Measurements from ENCODE around the gene PCBP3.

PCBP3 gene

DNA sequence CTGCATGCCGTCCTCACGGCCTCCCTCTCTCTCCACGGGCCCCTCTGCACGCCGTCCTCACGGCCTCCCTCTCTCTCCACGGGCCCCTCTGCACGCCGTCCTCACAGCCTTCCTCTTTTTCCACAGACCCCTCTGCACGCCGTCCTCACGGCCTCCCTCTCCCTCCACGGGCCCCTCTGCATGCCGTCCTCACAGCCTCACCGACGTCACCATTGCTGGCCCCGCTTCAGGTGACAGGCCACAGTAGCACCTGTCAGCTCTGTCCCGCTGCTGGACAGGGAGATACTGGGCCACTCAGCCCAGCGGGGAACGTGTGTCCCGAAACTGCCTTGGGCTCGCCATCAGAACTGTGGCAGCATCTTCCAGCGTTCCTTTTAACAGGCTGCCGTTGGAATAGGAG is 255.3 kb downstream of the PCBP3 start:
- no peak overlapping the region for H3K27ac Mint-ChIP-seq
- peaks cover 9% of the 10 kb centered on the region for H3K4me1 Mint-ChIP-seq
- H3K27me3 Mint-ChIP-seq = no peaks in the 10 kb centered on the region
- H3K36me3 Mint-ChIP-seq = peaks cover 2% of the 10 kb centered on the region
- H3K4me3 Mint-ChIP-seq = no peak overlapping the region
- H3K9me3 Mint-ChIP-seq = no peaks in the 10 kb centered on the region

DNA sequence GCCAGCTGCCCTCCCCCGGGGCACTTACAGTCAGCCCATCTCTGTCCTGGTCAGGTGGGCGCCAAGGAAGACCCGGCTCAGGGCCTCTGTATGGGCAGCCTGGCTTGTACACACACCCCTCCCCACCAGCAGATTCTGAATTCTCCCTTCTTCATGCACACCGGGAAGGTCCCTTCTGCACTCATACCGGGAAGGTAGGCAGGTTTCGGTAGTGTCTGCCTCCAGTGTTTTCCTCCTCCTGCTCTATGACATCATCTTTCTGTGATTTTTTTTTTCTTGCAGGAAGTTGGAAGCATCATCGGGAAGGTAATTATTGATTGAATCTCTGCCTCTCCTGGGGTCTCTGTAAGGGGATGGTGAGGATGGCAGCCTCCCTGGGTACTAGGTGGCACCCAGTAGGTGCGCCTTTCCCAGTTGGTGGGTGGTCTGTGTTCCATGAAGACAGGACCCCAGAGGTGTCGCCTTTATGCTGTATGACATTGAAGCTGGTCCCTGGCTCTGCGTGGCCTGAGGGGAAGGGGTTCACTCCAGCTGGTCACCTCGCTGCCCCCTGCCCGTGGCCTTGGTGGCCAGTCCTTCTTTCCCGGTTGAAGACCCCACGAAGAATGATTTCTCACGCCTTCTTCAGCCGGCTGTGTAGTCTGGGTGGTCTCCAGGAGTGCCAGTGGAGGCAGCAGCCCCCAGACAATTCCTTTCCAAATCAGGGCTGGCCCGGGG is 255.9 kb downstream of the PCBP3 start:
- H3K4me3 Mint-ChIP-seq = no peak overlapping the region

DNA sequence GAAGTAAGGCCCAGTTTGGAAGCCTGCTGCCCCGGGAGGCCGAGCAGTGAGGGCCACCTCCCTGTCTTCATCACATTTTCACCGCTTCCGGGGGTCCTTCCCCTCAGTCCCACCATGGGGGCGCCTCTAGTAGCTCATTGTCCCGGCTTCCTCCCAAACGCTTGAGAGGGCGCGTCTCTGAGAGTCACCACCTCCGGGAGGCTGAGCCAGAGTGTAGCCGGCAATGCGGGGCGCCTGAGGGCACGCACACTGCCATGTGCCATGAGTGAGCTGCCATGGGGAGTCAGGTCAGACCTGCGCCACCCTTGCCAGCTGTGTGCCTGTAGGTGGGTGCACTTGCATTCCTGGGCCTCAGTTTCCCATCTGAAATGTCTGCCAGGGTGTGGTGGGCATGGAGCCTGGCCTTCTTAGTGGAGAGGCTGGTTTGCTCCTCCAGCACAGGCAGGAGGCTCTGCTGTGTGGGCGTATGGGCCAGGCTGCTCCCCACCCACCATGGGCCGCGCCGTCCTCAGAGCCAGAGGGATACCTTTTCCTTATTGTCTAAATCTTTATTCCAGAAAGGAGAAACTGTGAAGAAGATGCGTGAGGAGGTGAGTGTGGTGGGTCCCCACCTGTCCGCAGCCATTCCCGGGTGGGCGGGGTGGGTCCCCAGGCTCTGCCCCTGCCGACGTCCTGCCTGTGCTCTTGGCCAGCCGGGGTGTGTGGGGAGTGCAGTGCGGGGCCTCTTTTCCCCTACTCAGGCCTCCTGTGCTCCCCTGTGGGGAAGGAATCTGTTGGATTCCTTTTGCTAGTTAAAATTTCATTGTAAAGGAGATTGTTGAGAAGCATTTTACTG is 256.7 kb downstream of the PCBP3 start:
- Mint-ChIP-seq H3K36me3 (peaks cover 2% of the 10 kb centered on the region), H3K4me3 (no peak overlapping the region), H3K27me3 (no peaks in the 10 kb centered on the region), H3K27ac (no peak overlapping the region), H3K9me3 (no peaks in the 10 kb centered on the region), H3K4me1 (peaks cover 3% of the 10 kb centered on the region)

More for the DNA sequence above, 255.9 kb downstream of the PCBP3 start:
- Mint-ChIP-seq H3K27ac (no peak overlapping the region), H3K27me3 (no peaks in the 10 kb centered on the region), H3K9me3 (no peaks in the 10 kb centered on the region), H3K36me3 (peaks cover 2% of the 10 kb centered on the region), H3K4me1 (peaks cover 5% of the 10 kb centered on the region)

DNA sequence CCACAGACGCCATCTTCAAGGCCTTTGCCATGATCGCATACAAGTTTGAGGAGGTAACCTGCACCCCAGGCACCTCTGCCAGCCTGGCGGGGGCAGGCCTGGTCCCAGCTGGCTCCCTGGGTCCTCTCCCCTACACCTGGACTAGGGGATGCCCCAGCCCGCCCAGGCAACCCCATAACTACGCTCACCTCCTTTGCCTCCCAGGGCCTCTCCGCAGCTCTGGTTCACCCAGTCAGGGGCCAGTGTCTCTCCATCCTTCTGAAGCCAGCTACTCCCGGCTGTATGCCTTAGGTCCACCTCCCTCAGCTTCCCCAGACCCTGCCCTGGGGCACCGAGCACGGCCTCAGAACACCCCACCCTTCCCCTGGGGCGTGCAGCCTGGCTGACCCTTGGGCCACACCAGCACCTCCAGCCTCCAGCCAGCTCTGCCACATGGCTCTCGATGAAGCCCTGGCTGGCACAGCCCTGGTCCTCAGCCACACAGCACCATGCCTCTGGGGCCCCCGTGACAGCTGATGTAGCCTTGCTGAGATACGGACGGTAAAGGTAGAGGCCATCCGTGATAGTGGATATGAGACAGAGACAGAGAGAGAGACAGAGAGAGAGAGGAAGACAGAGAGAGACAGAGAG is 257.7 kb downstream of the PCBP3 start:
- peaks cover 3% of the 10 kb centered on the region for H3K4me1 Mint-ChIP-seq
- H3K27ac Mint-ChIP-seq = no peak overlapping the region
- no peaks in the 10 kb centered on the region for H3K9me3 Mint-ChIP-seq
- no peak overlapping the region for H3K4me3 Mint-ChIP-seq
- H3K36me3 Mint-ChIP-seq = peaks cover 2% of the 10 kb centered on the region
- H3K27me3 Mint-ChIP-seq = no peaks in the 10 kb centered on the region

DNA sequence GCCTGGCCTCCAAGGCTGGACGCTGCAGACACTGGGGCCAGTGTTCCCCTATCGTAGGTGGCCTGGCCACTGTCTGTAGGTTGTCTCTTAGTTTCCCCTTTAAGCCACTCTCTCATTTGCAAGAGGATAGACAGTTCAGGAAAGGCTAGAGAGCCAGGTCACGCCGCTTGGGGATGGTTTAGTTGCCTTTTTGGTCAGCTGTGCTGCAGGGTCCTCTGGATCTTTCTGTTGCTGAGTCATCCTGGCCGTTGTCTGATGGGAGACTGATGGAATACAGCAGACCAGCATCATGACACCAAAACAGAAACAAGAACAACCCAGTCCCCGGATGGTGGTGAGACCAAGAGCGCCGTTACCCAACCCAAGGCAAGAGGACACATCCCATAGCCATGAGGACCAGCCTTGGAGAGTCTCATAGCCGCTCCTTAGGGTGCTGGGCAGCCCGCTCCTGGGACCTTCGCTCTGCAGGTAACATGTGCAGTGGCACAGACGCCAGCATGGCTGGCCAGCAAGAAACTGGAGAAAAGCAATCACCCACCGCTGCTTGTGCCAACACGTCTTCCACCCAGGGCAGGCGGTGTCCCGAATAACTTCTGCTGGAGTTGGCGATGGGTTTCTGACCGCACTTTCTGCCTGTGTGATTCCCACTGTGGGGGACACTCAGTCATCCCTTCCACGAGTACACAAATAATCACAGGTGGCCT is 258.9 kb downstream of the PCBP3 start:
- H3K4me3 Mint-ChIP-seq = no peak overlapping the region
- H3K27me3 Mint-ChIP-seq = no peaks in the 10 kb centered on the region
- no peaks in the 10 kb centered on the region for H3K9me3 Mint-ChIP-seq
- peaks cover 3% of the 10 kb centered on the region for H3K4me1 Mint-ChIP-seq
- H3K27ac Mint-ChIP-seq = no peak overlapping the region
- peaks cover 2% of the 10 kb centered on the region for H3K36me3 Mint-ChIP-seq

DNA sequence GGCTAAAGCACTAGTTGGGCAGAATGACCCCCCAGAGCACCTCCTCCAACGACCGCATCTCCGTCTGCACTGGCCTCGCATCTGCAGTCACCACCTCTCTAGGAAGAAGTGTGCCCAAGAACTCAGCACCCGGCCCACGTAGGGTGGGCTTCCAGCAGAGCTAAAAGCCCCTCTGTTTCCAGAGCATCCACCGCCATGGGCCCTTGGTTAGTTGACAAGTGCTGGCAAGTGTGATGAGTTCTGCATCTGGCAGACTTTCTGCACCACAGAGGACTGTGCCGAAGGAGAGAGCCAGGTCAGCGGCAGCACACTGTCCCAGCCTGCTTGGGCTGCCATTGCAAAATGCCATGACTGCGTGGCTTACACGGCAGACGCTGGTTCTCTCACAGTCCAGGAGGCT is 261.7 kb downstream of the PCBP3 start:
- no peak overlapping the region for H3K4me3 Mint-ChIP-seq
- H3K27me3 Mint-ChIP-seq = no peaks in the 10 kb centered on the region
- H3K27ac Mint-ChIP-seq = no peak overlapping the region
- H3K9me3 Mint-ChIP-seq = no peaks in the 10 kb centered on the region
- H3K4me1 Mint-ChIP-seq = peaks cover 3% of the 10 kb centered on the region
- peaks cover 2% of the 10 kb centered on the region for H3K36me3 Mint-ChIP-seq

DNA sequence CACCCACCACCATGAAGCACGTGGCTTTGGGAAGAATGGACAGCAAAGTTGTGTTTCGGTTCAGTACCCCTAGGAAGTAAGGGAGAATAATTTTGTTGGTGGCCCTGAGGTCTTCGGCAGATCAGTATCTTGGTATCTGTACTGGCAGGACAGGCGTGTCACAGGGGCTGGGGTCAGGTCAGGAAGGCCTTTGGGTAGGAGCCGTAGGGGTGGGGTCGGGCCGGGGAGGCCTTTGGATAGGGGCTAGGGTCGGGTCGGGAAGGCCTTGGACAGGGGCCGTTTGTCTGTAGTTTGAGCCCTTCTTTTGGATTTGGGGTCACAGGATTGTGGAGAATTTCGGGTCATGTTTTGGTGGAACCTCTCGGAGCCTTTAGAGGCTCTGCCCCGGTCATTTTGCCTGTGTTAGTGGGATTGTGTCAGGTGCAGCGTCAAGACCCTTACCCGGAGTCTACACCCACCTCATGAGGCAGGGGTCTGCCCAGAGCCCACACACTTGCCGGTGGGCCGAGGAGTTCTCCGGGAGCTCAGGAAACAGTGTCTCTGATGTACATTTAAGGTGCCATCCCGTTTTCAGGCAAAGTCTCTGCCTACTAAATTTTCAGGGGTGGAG is 262.8 kb downstream of the PCBP3 start:
- Mint-ChIP-seq H3K27ac (peak overlapping the region; percentile 59), H3K9me3 (no peaks in the 10 kb centered on the region), H3K4me1 (peaks cover 3% of the 10 kb centered on the region), H3K27me3 (no peaks in the 10 kb centered on the region), H3K4me3 (no peak overlapping the region), H3K36me3 (peaks cover 2% of the 10 kb centered on the region)

DNA sequence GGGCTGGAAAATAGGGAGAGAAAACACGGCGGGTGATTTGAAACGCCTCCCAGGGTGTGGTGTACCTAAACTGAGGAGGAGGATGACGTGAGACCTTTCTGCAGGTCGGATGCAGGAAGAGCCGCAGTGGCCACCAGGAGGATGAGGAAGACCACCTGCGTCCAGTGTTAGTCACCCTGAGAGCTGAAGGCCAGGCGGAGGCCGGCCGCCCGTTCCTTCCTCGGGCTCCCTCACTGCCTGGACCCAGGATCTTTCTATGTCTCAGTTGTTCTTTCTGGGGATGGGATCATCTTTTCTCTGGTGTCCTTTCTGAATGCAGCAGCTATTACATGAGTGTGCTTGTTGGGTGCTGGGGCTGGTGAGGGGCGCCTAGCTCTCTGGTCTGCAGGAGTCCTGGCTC is 263.3 kb downstream of the PCBP3 start:
- H3K4me1 Mint-ChIP-seq = peaks cover 3% of the 10 kb centered on the region
- no peak overlapping the region for H3K4me3 Mint-ChIP-seq
- no peaks in the 10 kb centered on the region for H3K36me3 Mint-ChIP-seq
- H3K27me3 Mint-ChIP-seq = no peaks in the 10 kb centered on the region
- H3K27ac Mint-ChIP-seq = no peak overlapping the region
- no peaks in the 10 kb centered on the region for H3K9me3 Mint-ChIP-seq

DNA sequence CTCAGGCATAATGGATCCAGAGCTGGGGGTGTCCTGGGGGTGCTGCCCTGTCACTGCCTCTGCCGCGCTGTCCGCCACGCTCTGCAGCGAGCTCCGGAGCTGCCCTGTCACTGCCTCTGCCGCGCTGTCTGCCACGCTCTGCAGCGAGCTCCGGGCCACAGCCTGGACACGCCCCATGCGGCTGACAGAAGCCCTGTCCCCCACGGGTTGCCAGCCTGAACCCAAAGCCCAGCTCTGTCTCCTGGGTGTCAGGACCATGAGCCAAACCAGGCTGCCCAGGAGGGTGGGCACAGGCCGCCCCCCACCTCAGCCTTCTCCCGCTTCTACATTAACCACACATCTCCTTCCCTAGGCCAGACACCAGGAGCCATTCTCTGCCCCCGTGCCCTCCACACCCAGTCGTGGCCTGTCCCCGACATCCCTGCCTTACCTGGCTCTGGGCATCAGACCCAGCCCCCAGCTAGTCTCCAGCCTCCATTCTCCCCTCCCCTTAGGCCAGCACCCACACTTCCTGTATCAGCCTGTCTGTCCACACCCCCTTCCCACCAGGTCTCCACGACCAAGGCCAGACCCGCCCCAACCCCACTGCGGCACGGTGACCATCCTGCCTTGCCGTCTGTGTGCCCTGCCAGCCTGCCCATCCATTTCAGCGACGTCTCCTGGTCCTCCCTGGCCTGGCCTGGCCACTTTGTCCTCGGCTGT is 265.2 kb downstream of the PCBP3 start:
- H3K27me3 Mint-ChIP-seq = no peaks in the 10 kb centered on the region
- H3K4me1 Mint-ChIP-seq = no peaks in the 10 kb centered on the region
- H3K9me3 Mint-ChIP-seq = no peaks in the 10 kb centered on the region
- H3K4me3 Mint-ChIP-seq = no peak overlapping the region
- H3K36me3 Mint-ChIP-seq = no peaks in the 10 kb centered on the region
- H3K27ac Mint-ChIP-seq = no peak overlapping the region

DNA sequence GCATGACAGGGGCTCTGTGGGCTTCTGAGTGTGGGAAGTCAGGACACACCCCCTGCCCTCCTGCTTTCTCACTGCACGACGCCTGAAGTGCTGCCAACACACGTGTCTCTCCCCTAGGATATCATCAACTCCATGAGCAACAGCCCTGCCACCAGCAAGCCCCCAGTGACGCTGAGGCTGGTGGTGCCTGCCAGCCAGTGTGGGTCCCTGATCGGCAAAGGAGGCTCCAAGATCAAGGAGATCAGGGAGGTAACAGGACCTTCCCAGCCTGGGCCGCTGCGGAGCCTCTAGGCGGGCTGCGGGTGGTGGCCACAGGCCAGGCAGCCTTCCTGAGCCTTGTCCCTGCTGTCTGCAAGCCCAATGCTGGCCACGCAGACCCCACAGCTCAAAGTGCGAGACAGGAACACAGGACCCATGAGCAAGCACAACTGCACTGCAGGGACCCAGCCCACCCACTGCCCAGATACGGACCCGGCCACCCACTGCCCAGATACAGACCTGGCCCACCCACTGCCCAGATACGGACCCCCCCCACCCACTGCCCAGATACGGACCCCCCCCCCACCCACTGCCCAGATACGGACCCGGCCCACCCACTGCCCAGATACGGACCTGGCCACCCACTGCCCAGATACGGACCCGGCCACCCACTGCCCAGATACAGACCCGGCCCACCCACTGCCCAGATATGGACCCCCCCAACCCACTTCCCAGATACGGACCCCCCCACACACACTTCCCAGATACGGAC is 265.9 kb downstream of the PCBP3 start:
- Mint-ChIP-seq H3K4me3 (no peak overlapping the region), H3K27ac (no peak overlapping the region), H3K9me3 (no peaks in the 10 kb centered on the region), H3K4me1 (no peaks in the 10 kb centered on the region), H3K36me3 (no peaks in the 10 kb centered on the region), H3K27me3 (no peaks in the 10 kb centered on the region)

DNA sequence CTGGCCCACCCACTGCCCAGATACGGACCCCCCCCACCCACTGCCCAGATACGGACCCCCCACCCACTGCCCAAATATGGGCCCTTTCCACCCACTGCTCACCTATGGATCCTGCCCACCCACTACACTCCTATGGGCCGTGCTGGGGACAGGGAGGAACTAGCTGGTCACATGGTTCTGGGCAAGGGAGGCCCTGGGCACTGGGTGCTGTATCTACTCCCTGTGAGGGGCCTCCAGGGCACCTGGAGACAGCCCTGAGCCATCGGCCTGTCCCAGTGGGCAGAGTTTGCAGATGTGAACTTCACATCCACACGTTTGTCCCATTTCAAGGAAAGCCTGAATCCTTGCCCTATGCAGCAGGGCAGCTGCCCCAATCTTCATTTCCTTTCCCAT is 266.6 kb downstream of the PCBP3 start:
- Mint-ChIP-seq H3K27ac (no peak overlapping the region), H3K4me1 (peaks cover 7% of the 10 kb centered on the region), H3K36me3 (no peaks in the 10 kb centered on the region), H3K27me3 (no peaks in the 10 kb centered on the region), H3K9me3 (no peaks in the 10 kb centered on the region), H3K4me3 (no peak overlapping the region)

DNA sequence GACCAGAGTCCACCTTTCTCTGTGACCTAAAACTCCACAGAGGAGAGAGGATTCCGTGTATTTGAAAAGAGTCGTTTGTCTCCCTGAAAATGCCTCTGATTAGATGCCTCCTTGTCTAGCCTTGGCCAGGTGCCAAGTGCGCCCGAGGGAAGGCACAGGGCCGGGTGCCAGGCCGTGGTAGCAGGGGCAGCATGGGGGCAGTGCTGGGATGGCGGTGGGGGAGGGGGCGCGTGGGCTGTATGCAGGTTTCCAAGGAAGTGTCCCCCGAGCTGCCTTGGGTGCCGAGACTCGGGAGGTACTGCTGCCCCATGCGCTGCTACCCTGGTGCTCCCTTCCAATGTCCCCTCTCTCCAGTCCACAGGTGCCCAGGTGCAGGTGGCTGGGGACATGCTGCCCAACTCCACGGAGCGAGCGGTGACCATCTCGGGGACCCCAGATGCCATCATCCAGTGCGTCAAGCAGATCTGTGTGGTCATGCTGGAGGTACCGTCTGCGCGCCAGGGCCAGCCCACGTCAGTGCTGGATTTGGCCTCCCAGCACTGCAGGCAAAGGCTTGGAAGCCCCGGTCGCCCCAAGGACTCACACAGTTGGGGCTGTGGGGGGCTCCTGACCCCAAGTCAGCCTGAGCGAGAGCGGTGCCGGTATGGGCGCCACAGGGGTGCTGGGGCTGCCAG is 267.2 kb downstream of the PCBP3 start:
- Mint-ChIP-seq H3K27me3 (no peaks in the 10 kb centered on the region), H3K36me3 (no peaks in the 10 kb centered on the region), H3K27ac (no peak overlapping the region), H3K4me3 (no peak overlapping the region), H3K4me1 (peaks cover 12% of the 10 kb centered on the region), H3K9me3 (no peaks in the 10 kb centered on the region)

DNA sequence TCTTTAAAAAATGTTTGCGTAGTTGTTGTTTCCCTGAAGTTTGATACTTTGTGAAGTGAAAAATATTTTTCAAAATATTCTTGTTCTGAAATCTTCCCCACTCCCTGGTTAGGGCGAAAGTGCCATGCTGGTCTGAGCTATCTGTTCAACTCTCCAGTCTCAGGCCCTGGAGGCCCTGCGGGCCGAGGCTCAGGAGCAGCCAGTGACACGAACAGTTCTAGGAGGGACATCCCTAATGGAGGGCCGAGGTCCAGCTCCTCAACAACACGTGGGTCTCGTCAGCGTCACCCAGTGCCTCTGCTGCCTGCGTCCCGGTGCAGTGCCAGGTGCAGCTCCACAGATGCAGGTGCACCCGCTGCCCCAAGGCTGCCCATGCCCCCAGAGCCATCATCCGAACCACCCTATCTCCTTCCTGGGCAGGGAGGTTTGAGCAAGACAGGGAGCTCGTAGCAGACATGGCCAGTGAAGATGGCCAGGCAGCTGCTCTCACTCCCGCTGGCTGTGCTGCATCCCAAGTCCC is 268.3 kb downstream of the PCBP3 start:
- H3K27me3 Mint-ChIP-seq = no peaks in the 10 kb centered on the region
- H3K27ac Mint-ChIP-seq = no peak overlapping the region
- H3K9me3 Mint-ChIP-seq = no peaks in the 10 kb centered on the region
- peaks cover 19% of the 10 kb centered on the region for H3K4me1 Mint-ChIP-seq
- H3K36me3 Mint-ChIP-seq = no peaks in the 10 kb centered on the region
- H3K4me3 Mint-ChIP-seq = no peak overlapping the region
